Endothelial cell of umbilical vein (primary cell): Measurements from ENCODE around the gene CPED1. TPM values are rescaled to one million over a fixed set of nuclear protein-coding genes. Genes with fewer than 3 reads are reported as not detected.

Experiments
- BruUV-seq: library from RNA; stranded (reverse); fragments of 400-500 nt; replicated peaks from 2 replicates; lab custom pipeline; 2021; lab: Mats Ljungman, UMichigan
- CTCF ChIA-PET: fragments of 300-600, 350-600 bp; sonication (Branson Sonifier 250); formaldehyde crosslinking; loops from one replicate; lab custom pipeline; 2021; ENCODE audit warnings: antibody characterized with exemption, inconsistent platforms; lab: Charles Lee
- POLR2A ChIA-PET: fragments of 300-600, 350-600 bp; sonication (Branson Sonifier 250); formaldehyde crosslinking; loops from one replicate; lab custom pipeline; 2021; ENCODE audit warnings: antibody characterized with exemption, inconsistent platforms; lab: Charles Lee
- DNase-seq: peaks from one replicate; pipeline ENCODE4 v3.0.0-alpha.2; 2011; ENCODE audit warnings: low read depth, low spot score
- FAIRE-seq: peaks from 2 replicates; lab custom pipeline; 2011; peaks lifted over from hg19 to GRCh38; lab: Jason Lieb, UNC
- H2AFZ ChIP-seq: 2 replicates; pipeline ENCODE4 v1.6.0; 2012; ENCODE audit warnings: low read depth, low read length, control low read depth, inconsistent platforms
- H3K27ac ChIP-seq: 2 replicates; pipeline ENCODE4 v1.5.1; 2011; ENCODE audit warnings: low read depth, mild to moderate bottlenecking, control low read depth, low read length, moderate library complexity; ENCODE audit not compliant: insufficient read depth
- H3K27me3 ChIP-seq, 2 experiments: 2 replicates each; pipeline versions ENCODE4 v1.6.0 to v1.6.1; 2011; ENCODE audit warnings: low read length in 2 of 2, mixed read lengths in 1 of 2; ENCODE audit not compliant: control insufficient read depth in 2 of 2, insufficient read depth in 2 of 2
- H3K36me3 ChIP-seq, 2 experiments: 2 replicates in 1 of 2; 3 replicates in 1 of 2; pipeline ENCODE4 v1.5.1; 2011; ENCODE audit warnings: low read length in 2 of 2, mild to moderate bottlenecking in 1 of 2, moderate library complexity in 1 of 2; ENCODE audit not compliant: control insufficient read depth in 2 of 2, insufficient read depth in 2 of 2; ENCODE audit errors: extremely low read depth in 1 of 2
- H3K4me1 ChIP-seq: 3 replicates; pipeline ENCODE4 v1.5.1; 2011; ENCODE audit warnings: mild to moderate bottlenecking, low read length; ENCODE audit not compliant: control insufficient read depth, insufficient read depth; ENCODE audit errors: extremely low read depth
- H3K4me2 ChIP-seq: 2 replicates; pipeline ENCODE4 v1.6.1; 2011; ENCODE audit warnings: low read length, control low read depth, mixed read lengths; ENCODE audit not compliant: insufficient read depth
- H3K4me3 ChIP-seq, 3 experiments: fragments of 200-600 bp in 1 of 3; sonication (generic), shearing (Covaris generic) in 1 of 3; replicated peaks in 1 of 3; 2 replicates each; pipeline ENCODE4 v1.5.1; 2011 to 2016; ENCODE audit warnings: control low read depth in 3 of 3, low read length in 3 of 3, mild to moderate bottlenecking in 2 of 3, inconsistent platforms in 1 of 3, low read depth in 1 of 3, moderate library complexity in 1 of 3; ENCODE audit not compliant: insufficient read depth in 1 of 3
- H3K79me2 ChIP-seq: 2 replicates; pipeline ENCODE4 v1.6.0; 2012; ENCODE audit warnings: low read length, inconsistent platforms; ENCODE audit not compliant: control insufficient read depth, insufficient read depth
- H3K9ac ChIP-seq: replicated peaks from 2 replicates; pipeline ENCODE3; 2011; ENCODE audit warnings: low read length, control low read depth; ENCODE audit not compliant: insufficient read depth; ENCODE audit errors: extremely low read depth
- H3K9me1 ChIP-seq: replicated peaks from 3 replicates; pipeline ENCODE4 v1.6.0; 2011; ENCODE audit warnings: mild to moderate bottlenecking, low read length; ENCODE audit not compliant: control insufficient read depth, insufficient read depth; ENCODE audit errors: extremely low read depth
- H3K9me3 ChIP-seq: replicated peaks from 2 replicates; pipeline ENCODE4 v1.5.1; 2012; ENCODE audit warnings: low read length, inconsistent platforms; ENCODE audit not compliant: control insufficient read depth, insufficient read depth
- H4K20me1 ChIP-seq: replicated peaks from 2 replicates; pipeline ENCODE3; 2011; ENCODE audit warnings: mild to moderate bottlenecking, low read length; ENCODE audit not compliant: control insufficient read depth, insufficient read depth; ENCODE audit errors: extremely low read depth
- EZH2 ChIP-seq: IDR thresholded peaks from 2 replicates; pipeline ENCODE4 v1.6.1; 2012; ENCODE audit warnings: borderline replicate concordance, low read depth, mild to moderate bottlenecking, moderate library complexity, low read length, inconsistent platforms; ENCODE audit not compliant: severe bottlenecking
- FOS ChIP-seq: IDR thresholded peaks from 2 replicates; pipeline ENCODE4 v1.6.1; 2011; ENCODE audit warnings: mild to moderate bottlenecking, low read length, moderate library complexity, borderline replicate concordance; ENCODE audit not compliant: insufficient read depth
- GATA2 ChIP-seq: IDR thresholded peaks from 2 replicates; pipeline ENCODE4 v1.7.0; 2011; ENCODE audit warnings: low read depth, mild to moderate bottlenecking, moderate library complexity, mixed read lengths, low read length; ENCODE audit not compliant: insufficient read length, insufficient read depth
- JUN ChIP-seq: IDR thresholded peaks from 2 replicates; pipeline ENCODE4 v1.6.1; 2011; ENCODE audit warnings: borderline replicate concordance, low read depth; ENCODE audit not compliant: insufficient read length, insufficient read depth
- MYC ChIP-seq: IDR thresholded peaks from one replicate; pipeline ENCODE4 v1.6.1; 2011; ENCODE audit warnings: mild to moderate bottlenecking, low read depth, low read length
- POLR2A ChIP-seq: IDR thresholded peaks from 2 replicates; pipeline ENCODE4 v1.6.1; 2012; ENCODE audit warnings: low read depth, mild to moderate bottlenecking, control low read depth, low read length
- POLR2AphosphoS5 ChIP-seq: IDR thresholded peaks from 2 replicates; pipeline ENCODE4 v1.6.1; 2012; ENCODE audit warnings: low read depth, mild to moderate bottlenecking, control low read depth, low read length, moderate library complexity; ENCODE audit not compliant: insufficient read depth
- dilution Hi-C: fragments of 300-500 bp; cut with MboI; formaldehyde crosslinking; loops from one replicate; pipeline ENCODE4 v1.15.0; 2019; ENCODE audit warnings: low sequenced_read_pairs; ENCODE audit not compliant: extremely low pct_ligation_motif_present
- intact Hi-C: fragments of 100-400 bp; cut with micrococcal nuclease; formaldehyde crosslinking; loops from one replicate; pipeline ENCODE4 v1.10.0; 2022
- polyA plus RNA-seq, 4 experiments: library from polyadenylated mRNA; depleted of rRNA in 3 of 4; stranded (reverse) in 3 of 4; unstranded in 1 of 4; fragments of >200 nt; gene quantifications; 2 replicates each; pipeline versions ENCODE4 v1.2.1 to v1.2.3, GENCODE V29; 2011 to 2012; ENCODE audit warnings: missing spikeins in 1 of 4
- total RNA-seq: library from RNA; stranded (reverse); gene quantifications from 2 replicates; pipeline ENCODE4 v1.2.3, GENCODE V29; 2021
- TF ChIP-seq, protein P1 (sequence below), 2 donors: IDR thresholded peaks; 1 replicate in 1 of 2; 2 replicates in 1 of 2; pipeline ENCODE4 v1.5.1; 2011; ENCODE audit warnings: low read length in 2 of 2, mild to moderate bottlenecking in 2 of 2, moderate library complexity in 2 of 2, control low read depth in 1 of 2, inconsistent platforms in 1 of 2, low read depth in 1 of 2; ENCODE audit not compliant: insufficient read depth in 1 of 2; ENCODE audit errors: extremely low read depth in 1 of 2
- TF ChIP-seq, protein P2 (sequence below): IDR thresholded peaks from 2 replicates; pipeline ENCODE4 v1.6.1; 2011; ENCODE audit not compliant: insufficient read depth, insufficient read length

The CPED1 gene
- total and polyA plus RNA-seq, 2 donors (not counting 3 experiments of a cell fraction or from before 2014, with no cell fraction given): 0.22 to 3.0 TPM

DNA sequence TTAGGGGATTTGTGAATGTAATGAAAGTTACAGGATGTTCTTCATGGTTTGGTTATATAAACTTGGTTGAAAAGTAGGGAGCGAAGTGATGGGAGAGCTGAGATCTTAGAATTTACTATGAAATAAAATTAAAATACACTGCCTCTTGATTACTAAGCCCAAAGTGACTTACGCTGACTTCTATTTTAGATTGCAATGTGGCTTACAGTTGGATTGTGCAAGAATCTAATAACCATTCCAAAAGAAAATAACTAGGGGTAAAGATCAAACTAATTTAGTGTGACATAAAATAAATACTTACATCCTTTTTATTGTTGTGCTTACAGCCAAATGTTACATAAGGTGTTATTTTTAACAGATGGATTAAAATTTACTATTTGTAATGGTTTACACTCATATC, 355.6 kb downstream of the CPED1 start:
- H3K4me3 ChIP-seq: no peak overlapping the region
- no peak overlapping the region for H3K4me2 ChIP-seq
- TF ChIP-seq, protein P1, sequence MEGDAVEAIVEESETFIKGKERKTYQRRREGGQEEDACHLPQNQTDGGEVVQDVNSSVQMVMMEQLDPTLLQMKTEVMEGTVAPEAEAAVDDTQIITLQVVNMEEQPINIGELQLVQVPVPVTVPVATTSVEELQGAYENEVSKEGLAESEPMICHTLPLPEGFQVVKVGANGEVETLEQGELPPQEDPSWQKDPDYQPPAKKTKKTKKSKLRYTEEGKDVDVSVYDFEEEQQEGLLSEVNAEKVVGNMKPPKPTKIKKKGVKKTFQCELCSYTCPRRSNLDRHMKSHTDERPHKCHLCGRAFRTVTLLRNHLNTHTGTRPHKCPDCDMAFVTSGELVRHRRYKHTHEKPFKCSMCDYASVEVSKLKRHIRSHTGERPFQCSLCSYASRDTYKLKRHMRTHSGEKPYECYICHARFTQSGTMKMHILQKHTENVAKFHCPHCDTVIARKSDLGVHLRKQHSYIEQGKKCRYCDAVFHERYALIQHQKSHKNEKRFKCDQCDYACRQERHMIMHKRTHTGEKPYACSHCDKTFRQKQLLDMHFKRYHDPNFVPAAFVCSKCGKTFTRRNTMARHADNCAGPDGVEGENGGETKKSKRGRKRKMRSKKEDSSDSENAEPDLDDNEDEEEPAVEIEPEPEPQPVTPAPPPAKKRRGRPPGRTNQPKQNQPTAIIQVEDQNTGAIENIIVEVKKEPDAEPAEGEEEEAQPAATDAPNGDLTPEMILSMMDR (IDR thresholded peaks at IDR 0.05; ENCODE audit: extremely low read depth in 1 of 2, insufficient read depth in 1 of 2, low read depth in 1 of 2, low read length in 2 of 2): no peak
- TF ChIP-seq EZH2 (no peak), POLR2A (no peak), POLR2AphosphoS5 (no peak), FOS (no peak), JUN (no peak), GATA2 (no peak), MYC (no peak)
- TF ChIP-seq, protein P2, sequence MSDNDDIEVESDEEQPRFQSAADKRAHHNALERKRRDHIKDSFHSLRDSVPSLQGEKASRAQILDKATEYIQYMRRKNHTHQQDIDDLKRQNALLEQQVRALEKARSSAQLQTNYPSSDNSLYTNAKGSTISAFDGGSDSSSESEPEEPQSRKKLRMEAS: no peak
- H3K9me1 ChIP-seq: no peaks in the 10 kb centered on the region
- DNase-seq: no peak
- BruUV-seq: no TSS peak
- H3K4me1 ChIP-seq: peaks cover 6% of the 10 kb centered on the region
- dilution Hi-C loops (no loop called here), intact Hi-C loops (no loop called here)
- no peak for FAIRE-seq
- peaks cover 0 to 2% of the 10 kb centered on the region in 2 experiments for H3K36me3 ChIP-seq
- no peak overlapping the region for H3K9ac ChIP-seq
- ChIA-PET POLR2A (no interaction called here), CTCF (no interaction called here)
- no peak overlapping the region for H2AFZ ChIP-seq
- H3K27me3 ChIP-seq: no peaks in the 10 kb centered on the region
- no peaks in the 10 kb centered on the region for H3K79me2 ChIP-seq
- no peak overlapping the region for H3K27ac ChIP-seq
- H3K9me3 ChIP-seq: no peaks in the 10 kb centered on the region
- H4K20me1 ChIP-seq: no peaks in the 10 kb centered on the region
